ENCODE results near the gene CYP2U1. TPM values are rescaled to one million over a fixed set of nuclear protein-coding genes. Genes with fewer than 3 reads are reported as not detected.

Gene CYP2U1
- total and polyA plus RNA-seq, 4 donors, result 1.9 to 7.3 (median 3.8) TPM

GRCh38 chr4:107972605-107973004 is 41.3 kb downstream of the CYP2U1 start:
- no peak for ATAC-seq (ENCODE audit: insufficient read depth, low FRiP score)
- no peak for TF ChIP-seq CTCF (IDR thresholded peaks at IDR 0.05; ENCODE audit: control extremely low read depth, extremely low read depth)

DNA sequence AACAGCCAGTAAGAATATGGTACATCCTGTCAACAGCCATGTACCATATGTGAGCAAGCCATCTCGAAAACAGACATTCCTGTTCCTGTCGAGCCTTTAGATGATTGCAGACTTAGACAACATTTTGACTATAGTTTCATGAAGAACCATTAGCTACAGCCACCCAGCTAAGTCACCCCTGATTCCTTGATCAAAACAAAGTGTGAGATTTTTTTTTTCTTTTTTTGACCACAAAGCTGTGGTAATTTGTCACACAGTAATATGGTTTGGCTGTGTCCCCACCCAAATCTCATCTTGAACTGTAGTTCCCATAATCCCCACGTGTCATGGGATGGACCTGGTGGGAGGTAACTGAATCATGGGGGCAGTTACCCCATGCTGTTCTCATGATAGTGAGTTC is 43.2 kb downstream of the CYP2U1 start:
- Histone ChIP-seq H3K4me1 (ENCODE audit: control insufficient read depth in 5 of 5, insufficient read depth in 5 of 5, low read length in 5 of 5) (no peaks in the 10 kb centered on the region), H3K36me3 (ENCODE audit: control insufficient read depth in 4 of 4, insufficient read depth in 4 of 4, low read length in 4 of 4) (no peaks in the 10 kb centered on the region), H3K27me3 (ENCODE audit: control insufficient read depth in 3 of 3, insufficient read depth in 3 of 3, low read length in 2 of 3) (no peaks in the 10 kb centered on the region), H3K27ac (ENCODE audit: low read depth in 1 of 2, low read length in 1 of 2) (no peak overlapping the region), H3K9ac (ENCODE audit: insufficient read depth in 1 of 2, low read length in 2 of 2) (no peak overlapping the region), H3K4me3 (no peak overlapping the region), H3K9me3 (ENCODE audit: control insufficient read depth in 4 of 4, insufficient read depth in 3 of 4, low read length in 3 of 4) (no peaks in the 10 kb centered on the region)
- no peak for ATAC-seq (ENCODE audit: insufficient read depth, low FRiP score)
- TF ChIP-seq CTCF (IDR thresholded peaks at IDR 0.05; ENCODE audit: control extremely low read depth, extremely low read depth), result no peak
- WGBS, 2 donors, result 83 to 89% methylated on average over 3 of the region's 3 CpGs
- DNase-seq, result no peak

More at GRCh38 chr4:107972605-107973004, 41.3 kb downstream of the CYP2U1 start:
- Histone ChIP-seq H3K27ac (ENCODE audit: low read depth in 1 of 2, low read length in 1 of 2) (no peak overlapping the region), H3K9me3 (ENCODE audit: control insufficient read depth in 4 of 4, insufficient read depth in 3 of 4, low read length in 3 of 4) (no peaks in the 10 kb centered on the region), H3K9ac (ENCODE audit: insufficient read depth in 1 of 2, low read length in 2 of 2) (no peak overlapping the region), H3K4me3 (no peak overlapping the region), H3K36me3 (ENCODE audit: control insufficient read depth in 4 of 4, insufficient read depth in 4 of 4, low read length in 4 of 4) (no peaks in the 10 kb centered on the region), H3K4me1 (ENCODE audit: control insufficient read depth in 5 of 5, insufficient read depth in 5 of 5, low read length in 5 of 5) (no peaks in the 10 kb centered on the region), H3K27me3 (ENCODE audit: control insufficient read depth in 3 of 3, insufficient read depth in 3 of 3, low read length in 2 of 3) (no peaks in the 10 kb centered on the region)
- no peak for DNase-seq

DNA sequence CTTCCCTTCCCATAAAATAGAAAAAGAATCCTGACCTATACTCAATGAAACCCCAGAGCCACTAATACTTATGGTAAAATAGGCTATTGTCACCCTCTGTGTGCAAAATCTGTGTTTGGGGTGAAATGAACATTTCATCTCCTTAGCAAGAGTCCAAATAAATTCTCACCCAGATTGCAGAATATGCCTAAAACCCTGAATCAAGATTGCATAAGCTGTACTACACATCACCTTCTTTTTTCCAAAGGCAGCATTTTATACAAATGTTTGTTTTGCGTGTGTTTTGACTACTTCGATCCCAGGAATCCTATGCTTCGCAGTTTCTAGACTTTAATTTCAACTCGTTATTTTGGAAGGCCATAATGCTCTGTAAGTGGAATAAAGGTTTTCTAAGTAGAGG is 46.1 kb downstream of the CYP2U1 start:
- no peak for TF ChIP-seq CTCF (IDR thresholded peaks at IDR 0.05; ENCODE audit: control extremely low read depth, extremely low read depth)
- Histone ChIP-seq H3K36me3 (ENCODE audit: control insufficient read depth in 4 of 4, insufficient read depth in 4 of 4, low read length in 4 of 4) (no peaks in the 10 kb centered on the region), H3K27me3 (ENCODE audit: control insufficient read depth in 3 of 3, insufficient read depth in 3 of 3, low read length in 2 of 3) (no peaks in the 10 kb centered on the region), H3K9me3 (ENCODE audit: control insufficient read depth in 4 of 4, insufficient read depth in 3 of 4, low read length in 3 of 4) (no peaks in the 10 kb centered on the region), H3K9ac (ENCODE audit: insufficient read depth in 1 of 2, low read length in 2 of 2) (no peak overlapping the region), H3K4me1 (ENCODE audit: control insufficient read depth in 5 of 5, insufficient read depth in 5 of 5, low read length in 5 of 5) (no peaks in the 10 kb centered on the region), H3K4me3 (no peak overlapping the region), H3K27ac (ENCODE audit: low read depth in 1 of 2, low read length in 1 of 2) (no peak overlapping the region)
- WGBS, 2 donors, result 92 to 96% methylated on average over 4 of the region's 4 CpGs
- ATAC-seq (ENCODE audit: insufficient read depth, low FRiP score) (no peak), DNase-seq (no peak)

- Histone ChIP-seq H3K4me1 (ENCODE audit: control insufficient read depth in 5 of 5, insufficient read depth in 5 of 5, low read length in 5 of 5) (no peaks in the 10 kb centered on the region), H3K9ac (ENCODE audit: insufficient read depth in 1 of 2, low read length in 2 of 2) (no peak overlapping the region), H3K27me3 (ENCODE audit: control insufficient read depth in 3 of 3, insufficient read depth in 3 of 3, low read length in 2 of 3) (no peaks in the 10 kb centered on the region), H3K4me3 (no peak overlapping the region), H3K9me3 (ENCODE audit: control insufficient read depth in 4 of 4, insufficient read depth in 3 of 4, low read length in 3 of 4) (no peaks in the 10 kb centered on the region), H3K27ac (ENCODE audit: low read depth in 1 of 2, low read length in 1 of 2) (no peak overlapping the region), H3K36me3 (ENCODE audit: control insufficient read depth in 4 of 4, insufficient read depth in 4 of 4, low read length in 4 of 4) (no peaks in the 10 kb centered on the region)
- TF ChIP-seq CTCF (IDR thresholded peaks at IDR 0.05; ENCODE audit: control extremely low read depth, extremely low read depth), result no peak
- WGBS, 2 donors, result 71 to 82% methylated on average over 3 of the region's 3 CpGs
- DNase-seq, result no peak
- no peak for ATAC-seq (ENCODE audit: insufficient read depth, low FRiP score)
These were observed 46.8 kb downstream of the CYP2U1 start for GRCh38 chr4:107977966-107978705.

All from lung (tissue), 12 donors.